ENCODE results near the gene MARCO.
"Not testable (repeated sequence)": the region's sequence is repeated elsewhere in the genome, so short reads cannot be mapped to it uniquely, and the experiment has no call there.

MARCO gene

GRCh38 chr2:118925981-118926380, 16.0 kb upstream of the MARCO start:
- in situ Hi-C loops (cut with MboI; ENCODE audit: low sequenced_read_pairs), result no loop called here

- in situ Hi-C loops (cut with MboI; ENCODE audit: low sequenced_read_pairs), result no loop called here
These were observed 12.9 kb upstream of the MARCO start for GRCh38 chr2:118929059-118929458.

- in situ Hi-C loops (cut with MboI; ENCODE audit: low sequenced_read_pairs), result no loop called here
These were observed 9.0 kb upstream of the MARCO start for GRCh38 chr2:118932949-118933348.

- in situ Hi-C loops (cut with MboI; ENCODE audit: low sequenced_read_pairs), result no loop called here
These were observed 5.7 kb upstream of the MARCO start for GRCh38 chr2:118936306-118936705.

GRCh38 chr2:118936936-118937335, 5.1 kb upstream of the MARCO start:
- in situ Hi-C loops (cut with MboI; ENCODE audit: low sequenced_read_pairs), result no loop called here

GRCh38 chr2:118937817-118938216, 4.2 kb upstream of the MARCO start:
- in situ Hi-C loops (cut with MboI; ENCODE audit: low sequenced_read_pairs), result no loop called here

GRCh38 chr2:118939994-118940393, 2.0 kb upstream of the MARCO start:
- in situ Hi-C loops (cut with MboI; ENCODE audit: low sequenced_read_pairs), result no loop called here

GRCh38 chr2:118940486-118941120, 1.4 kb upstream of the MARCO start:
- in situ Hi-C loops (cut with MboI; ENCODE audit: low sequenced_read_pairs), result no loop called here

GRCh38 chr2:118943286-118943685, 1.3 kb downstream of the MARCO start:
- in situ Hi-C loops (cut with MboI; ENCODE audit: low sequenced_read_pairs), result no loop called here

GRCh38 chr2:118945881-118946280, 3.9 kb downstream of the MARCO start:
- in situ Hi-C loops (cut with MboI; ENCODE audit: low sequenced_read_pairs), result no loop called here

- in situ Hi-C loops (cut with MboI; ENCODE audit: low sequenced_read_pairs), result not testable (repeated sequence)
These were observed 6.3 kb downstream of the MARCO start for GRCh38 chr2:118948266-118948665.

- in situ Hi-C loops (cut with MboI; ENCODE audit: low sequenced_read_pairs), result no loop called here
These were observed 12.5 kb downstream of the MARCO start for GRCh38 chr2:118954297-118955060.

- in situ Hi-C loops (cut with MboI; ENCODE audit: low sequenced_read_pairs), result no loop called here
These were observed 23.7 kb downstream of the MARCO start for GRCh38 chr2:118965737-118966136.

GRCh38 chr2:118967124-118967880, 25.3 kb downstream of the MARCO start:
- in situ Hi-C loops (cut with MboI; ENCODE audit: low sequenced_read_pairs), result no loop called here

GRCh38 chr2:118968042-118968441, 26.0 kb downstream of the MARCO start:
- in situ Hi-C loops (cut with MboI; ENCODE audit: low sequenced_read_pairs), result no loop called here

- in situ Hi-C loops (cut with MboI; ENCODE audit: low sequenced_read_pairs), result no loop called here
These were observed 27.2 kb downstream of the MARCO start for GRCh38 chr2:118968961-118969733.

- in situ Hi-C loops (cut with MboI; ENCODE audit: low sequenced_read_pairs), result no loop called here
These were observed 27.9 kb downstream of the MARCO start for GRCh38 chr2:118969734-118970395.

- in situ Hi-C loops (cut with MboI; ENCODE audit: low sequenced_read_pairs), result no loop called here
These were observed 28.6 kb downstream of the MARCO start for GRCh38 chr2:118970396-118971135.

GRCh38 chr2:118971245-118972122, 29.5 kb downstream of the MARCO start:
- in situ Hi-C loops (cut with MboI; ENCODE audit: low sequenced_read_pairs), result no loop called here

All from hTERT RPE-1 (cell line).